GM12892 (cell line): ENCODE measurements around the gene GALM.
A peak's percentile ranks its signal among the peaks of the same experiment; 100 is the strongest.

Source experiments
- POLR2A ChIP-seq: IDR thresholded peaks from 2 replicates; pipeline ENCODE4 v1.6.1; 2011; ENCODE audit warnings: low read depth, low read length, control low read depth
- POLR2AphosphoS5 ChIP-seq: IDR thresholded peaks from 2 replicates; pipeline ENCODE4 v1.6.1; 2011; ENCODE audit warnings: low read depth, low read length, control low read depth

GRCh38 chr2:38742797-38743559 is 77.1 kb downstream of the GALM start:
- peak; percentile 87 for TF ChIP-seq POLR2AphosphoS5
- peak; percentile 35 for TF ChIP-seq POLR2A
